ENCODE results near the gene MRPS14.
A peak's percentile ranks its signal among the peaks of the same experiment; 100 is the strongest.

The MRPS14 gene

GRCh38 chr1:174984952-174985351 is 38.3 kb downstream of the MRPS14 start:
- no peak overlapping the region for H3K4me3 ChIP-seq (ENCODE audit: low read length)
- no peak for TF ChIP-seq CTCF (conservative IDR thresholded peaks at IDR 0.05; ENCODE audit: low read length)
- no peak for DNase-seq (ENCODE audit: low read depth)

GRCh38 chr1:174982971-174983689 is 40.1 kb downstream of the MRPS14 start:
- H3K4me3 ChIP-seq (ENCODE audit: low read length), result no peak overlapping the region
- DNase-seq (ENCODE audit: low read depth), result peak; percentile 54
- peak; percentile 61 for TF ChIP-seq CTCF (conservative IDR thresholded peaks at IDR 0.05; ENCODE audit: low read length)

- TF ChIP-seq CTCF (conservative IDR thresholded peaks at IDR 0.05; ENCODE audit: low read length), result no peak
- no peak overlapping the region for H3K4me3 ChIP-seq (ENCODE audit: low read length)
- DNase-seq (ENCODE audit: low read depth), result peak; percentile 60
Observed at GRCh38 chr1:174976436-174977108, 46.7 kb downstream of the MRPS14 start.

GRCh38 chr1:174975764-174976163 is 47.5 kb downstream of the MRPS14 start:
- H3K4me3 ChIP-seq (ENCODE audit: low read length), result no peak overlapping the region
- TF ChIP-seq CTCF (conservative IDR thresholded peaks at IDR 0.05; ENCODE audit: low read length), result no peak
- no peak for DNase-seq (ENCODE audit: low read depth)

GRCh38 chr1:174974711-174975119 is 48.5 kb downstream of the MRPS14 start:
- DNase-seq (ENCODE audit: low read depth), result peak; percentile 24
- no peak for TF ChIP-seq CTCF (conservative IDR thresholded peaks at IDR 0.05; ENCODE audit: low read length)
- H3K4me3 ChIP-seq (ENCODE audit: low read length), result no peak overlapping the region

GRCh38 chr1:174971902-174972301 is 51.3 kb downstream of the MRPS14 start:
- TF ChIP-seq CTCF (conservative IDR thresholded peaks at IDR 0.05; ENCODE audit: low read length), result no peak
- H3K4me3 ChIP-seq (ENCODE audit: low read length), result no peak overlapping the region
- no peak for DNase-seq (ENCODE audit: low read depth)

GRCh38 chr1:174971466-174971865 is 51.8 kb downstream of the MRPS14 start:
- TF ChIP-seq CTCF (conservative IDR thresholded peaks at IDR 0.05; ENCODE audit: low read length), result no peak
- no peak for DNase-seq (ENCODE audit: low read depth)
- no peak overlapping the region for H3K4me3 ChIP-seq (ENCODE audit: low read length)
